Measurements from ENCODE around the gene HSPA8.

DNA sequence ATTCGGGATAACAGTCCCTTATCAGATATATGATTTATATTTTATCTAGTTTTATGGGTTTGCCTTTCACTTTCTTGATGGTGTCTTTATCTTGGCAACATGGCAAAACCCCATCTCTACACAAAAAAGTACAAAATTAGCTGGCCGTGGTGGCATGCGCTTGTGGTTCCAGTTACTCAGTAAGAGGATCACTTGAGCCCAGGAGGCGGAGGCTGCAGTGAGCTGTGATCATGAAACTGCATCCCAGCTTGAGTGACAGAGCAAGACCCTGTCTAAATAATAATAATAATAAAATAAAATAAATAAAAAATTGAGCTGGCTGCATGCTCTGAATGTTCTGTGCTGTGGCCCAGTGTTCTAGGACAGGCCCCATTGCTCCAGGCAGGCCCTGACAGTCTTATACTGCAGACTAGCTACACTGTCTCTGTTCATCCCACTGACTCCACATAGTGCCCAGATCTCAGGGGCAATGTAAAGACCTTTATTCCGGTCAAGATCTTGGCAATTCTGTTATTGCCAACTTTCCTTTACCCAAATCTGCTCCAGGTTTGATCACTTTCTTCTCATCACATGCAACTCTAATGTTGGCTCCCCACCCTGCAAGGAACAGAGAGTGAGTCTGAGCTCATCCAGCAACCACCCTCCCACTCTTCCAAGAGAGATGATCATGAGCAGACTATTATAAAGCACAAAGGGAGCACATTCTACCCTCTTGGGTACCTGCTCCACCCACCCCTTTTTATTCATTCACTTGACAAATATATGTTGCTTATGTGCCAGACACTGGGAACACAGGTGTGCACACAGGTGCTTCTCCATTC is 8.8 kb downstream of the HSPA8 start:
- TF ChIP-seq, protein P1, sequence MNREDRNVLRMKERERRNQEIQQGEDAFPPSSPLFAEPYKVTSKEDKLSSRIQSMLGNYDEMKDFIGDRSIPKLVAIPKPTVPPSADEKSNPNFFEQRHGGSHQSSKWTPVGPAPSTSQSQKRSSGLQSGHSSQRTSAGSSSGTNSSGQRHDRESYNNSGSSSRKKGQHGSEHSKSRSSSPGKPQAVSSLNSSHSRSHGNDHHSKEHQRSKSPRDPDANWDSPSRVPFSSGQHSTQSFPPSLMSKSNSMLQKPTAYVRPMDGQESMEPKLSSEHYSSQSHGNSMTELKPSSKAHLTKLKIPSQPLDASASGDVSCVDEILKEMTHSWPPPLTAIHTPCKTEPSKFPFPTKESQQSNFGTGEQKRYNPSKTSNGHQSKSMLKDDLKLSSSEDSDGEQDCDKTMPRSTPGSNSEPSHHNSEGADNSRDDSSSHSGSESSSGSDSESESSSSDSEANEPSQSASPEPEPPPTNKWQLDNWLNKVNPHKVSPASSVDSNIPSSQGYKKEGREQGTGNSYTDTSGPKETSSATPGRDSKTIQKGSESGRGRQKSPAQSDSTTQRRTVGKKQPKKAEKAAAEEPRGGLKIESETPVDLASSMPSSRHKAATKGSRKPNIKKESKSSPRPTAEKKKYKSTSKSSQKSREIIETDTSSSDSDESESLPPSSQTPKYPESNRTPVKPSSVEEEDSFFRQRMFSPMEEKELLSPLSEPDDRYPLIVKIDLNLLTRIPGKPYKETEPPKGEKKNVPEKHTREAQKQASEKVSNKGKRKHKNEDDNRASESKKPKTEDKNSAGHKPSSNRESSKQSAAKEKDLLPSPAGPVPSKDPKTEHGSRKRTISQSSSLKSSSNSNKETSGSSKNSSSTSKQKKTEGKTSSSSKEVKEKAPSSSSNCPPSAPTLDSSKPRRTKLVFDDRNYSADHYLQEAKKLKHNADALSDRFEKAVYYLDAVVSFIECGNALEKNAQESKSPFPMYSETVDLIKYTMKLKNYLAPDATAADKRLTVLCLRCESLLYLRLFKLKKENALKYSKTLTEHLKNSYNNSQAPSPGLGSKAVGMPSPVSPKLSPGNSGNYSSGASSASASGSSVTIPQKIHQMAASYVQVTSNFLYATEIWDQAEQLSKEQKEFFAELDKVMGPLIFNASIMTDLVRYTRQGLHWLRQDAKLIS (CRISPR knock-in tag; IDR thresholded peaks at IDR 0.05; ENCODE audit: borderline replicate concordance), result no peak
- TF ChIP-seq ESRRA (CRISPR knock-in tag; IDR thresholded peaks at IDR 0.05; ENCODE audit: borderline replicate concordance) (no peak), TCF7 (CRISPR knock-in tag; IDR thresholded peaks at IDR 0.05; ENCODE audit: low read depth) (no peak), NR2C2 (CRISPR knock-in tag; IDR thresholded peaks at IDR 0.05) (no peak)
- TF ChIP-seq, protein P2, sequence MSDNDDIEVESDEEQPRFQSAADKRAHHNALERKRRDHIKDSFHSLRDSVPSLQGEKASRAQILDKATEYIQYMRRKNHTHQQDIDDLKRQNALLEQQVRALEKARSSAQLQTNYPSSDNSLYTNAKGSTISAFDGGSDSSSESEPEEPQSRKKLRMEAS (CRISPR knock-in tag; IDR thresholded peaks at IDR 0.05), result no peak
- TF ChIP-seq, protein P3, sequence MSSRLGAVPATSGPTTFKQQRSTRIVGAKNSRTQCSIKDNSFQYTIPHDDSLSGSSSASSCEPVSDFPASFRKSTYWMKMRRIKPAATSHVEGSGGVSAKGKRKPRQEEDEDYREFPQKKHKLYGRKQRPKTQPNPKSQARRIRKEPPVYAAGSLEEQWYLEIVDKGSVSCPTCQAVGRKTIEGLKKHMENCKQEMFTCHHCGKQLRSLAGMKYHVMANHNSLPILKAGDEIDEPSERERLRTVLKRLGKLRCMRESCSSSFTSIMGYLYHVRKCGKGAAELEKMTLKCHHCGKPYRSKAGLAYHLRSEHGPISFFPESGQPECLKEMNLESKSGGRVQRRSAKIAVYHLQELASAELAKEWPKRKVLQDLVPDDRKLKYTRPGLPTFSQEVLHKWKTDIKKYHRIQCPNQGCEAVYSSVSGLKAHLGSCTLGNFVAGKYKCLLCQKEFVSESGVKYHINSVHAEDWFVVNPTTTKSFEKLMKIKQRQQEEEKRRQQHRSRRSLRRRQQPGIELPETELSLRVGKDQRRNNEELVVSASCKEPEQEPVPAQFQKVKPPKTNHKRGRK (CRISPR knock-in tag; IDR thresholded peaks at IDR 0.05; ENCODE audit: borderline replicate concordance), result no peak
- TF ChIP-seq, protein P4, sequence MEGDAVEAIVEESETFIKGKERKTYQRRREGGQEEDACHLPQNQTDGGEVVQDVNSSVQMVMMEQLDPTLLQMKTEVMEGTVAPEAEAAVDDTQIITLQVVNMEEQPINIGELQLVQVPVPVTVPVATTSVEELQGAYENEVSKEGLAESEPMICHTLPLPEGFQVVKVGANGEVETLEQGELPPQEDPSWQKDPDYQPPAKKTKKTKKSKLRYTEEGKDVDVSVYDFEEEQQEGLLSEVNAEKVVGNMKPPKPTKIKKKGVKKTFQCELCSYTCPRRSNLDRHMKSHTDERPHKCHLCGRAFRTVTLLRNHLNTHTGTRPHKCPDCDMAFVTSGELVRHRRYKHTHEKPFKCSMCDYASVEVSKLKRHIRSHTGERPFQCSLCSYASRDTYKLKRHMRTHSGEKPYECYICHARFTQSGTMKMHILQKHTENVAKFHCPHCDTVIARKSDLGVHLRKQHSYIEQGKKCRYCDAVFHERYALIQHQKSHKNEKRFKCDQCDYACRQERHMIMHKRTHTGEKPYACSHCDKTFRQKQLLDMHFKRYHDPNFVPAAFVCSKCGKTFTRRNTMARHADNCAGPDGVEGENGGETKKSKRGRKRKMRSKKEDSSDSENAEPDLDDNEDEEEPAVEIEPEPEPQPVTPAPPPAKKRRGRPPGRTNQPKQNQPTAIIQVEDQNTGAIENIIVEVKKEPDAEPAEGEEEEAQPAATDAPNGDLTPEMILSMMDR (IDR thresholded peaks at IDR 0.05), result no peak

All from WTC11 (cell line).